H4 (cell line): ENCODE results near the gene SMC1B. TPM values are rescaled to one million over a fixed set of nuclear protein-coding genes. Genes with fewer than 3 reads are reported as not detected.
A peak's percentile ranks its signal among the peaks of the same experiment; 100 is the strongest.

Experiments
- DNase-seq: peaks from one replicate; pipeline ENCODE4 v3.0.0-alpha.2; 2015; ENCODE audit warnings: low spot score
- total RNA-seq: library from RNA; depleted of rRNA; stranded (reverse); fragments of >200 nt; shearing (Covaris generic); gene quantifications from 2 replicates; pipeline ENCODE4 v1.2.3, GENCODE V29; 2014

The SMC1B gene
- total RNA-seq, 1 experiment from 2014 or later: not detected

DNA sequence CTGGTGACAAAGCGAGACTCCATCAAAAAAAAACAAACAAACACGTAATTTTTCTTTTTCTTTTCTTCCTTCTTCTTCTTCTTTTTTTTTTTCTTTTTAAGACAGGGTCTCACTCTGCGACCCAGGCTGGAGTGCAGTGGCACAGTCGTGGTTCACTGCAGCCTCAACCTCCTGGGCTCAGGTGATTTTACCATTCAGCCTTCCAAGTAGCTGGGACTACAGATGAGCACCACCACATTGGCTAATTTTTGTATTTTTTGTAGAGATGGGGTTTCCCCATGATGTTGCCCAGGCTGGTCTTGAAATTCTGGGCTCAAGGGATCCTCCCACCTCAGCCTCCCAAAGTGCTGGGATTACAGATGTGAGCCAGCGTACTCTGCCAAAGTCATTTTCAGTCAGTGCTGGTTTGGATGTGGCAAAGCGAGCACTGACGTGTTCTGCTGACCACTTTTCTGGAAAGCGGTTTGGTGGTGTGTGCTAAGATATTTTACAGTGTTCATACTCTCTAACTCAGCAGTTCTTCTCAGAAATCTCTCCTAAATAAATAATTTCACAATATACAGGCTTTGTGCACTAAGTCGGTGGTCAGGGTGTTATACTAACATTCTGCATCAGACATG is 92.9 kb downstream of the SMC1B start:
- DNase-seq: no peak

DNA sequence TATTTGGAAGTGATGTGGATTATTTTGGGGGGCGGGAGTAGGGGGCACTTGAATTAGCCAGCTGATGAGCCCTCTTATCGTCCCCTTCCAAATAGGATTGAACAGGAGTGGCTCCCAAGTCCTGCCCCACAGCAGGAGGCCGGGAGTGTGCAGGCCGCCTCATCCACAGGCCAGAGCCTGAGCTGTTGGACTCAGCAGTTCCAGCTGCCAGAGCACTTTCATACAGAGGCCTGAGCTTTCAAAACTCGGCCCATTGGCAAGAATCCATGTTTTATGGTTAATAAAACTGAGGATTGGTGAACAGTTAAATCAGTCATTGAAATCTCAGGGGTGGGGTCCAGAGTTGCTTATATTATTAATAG is 94.1 kb downstream of the SMC1B start:
- no peak for DNase-seq

DNA sequence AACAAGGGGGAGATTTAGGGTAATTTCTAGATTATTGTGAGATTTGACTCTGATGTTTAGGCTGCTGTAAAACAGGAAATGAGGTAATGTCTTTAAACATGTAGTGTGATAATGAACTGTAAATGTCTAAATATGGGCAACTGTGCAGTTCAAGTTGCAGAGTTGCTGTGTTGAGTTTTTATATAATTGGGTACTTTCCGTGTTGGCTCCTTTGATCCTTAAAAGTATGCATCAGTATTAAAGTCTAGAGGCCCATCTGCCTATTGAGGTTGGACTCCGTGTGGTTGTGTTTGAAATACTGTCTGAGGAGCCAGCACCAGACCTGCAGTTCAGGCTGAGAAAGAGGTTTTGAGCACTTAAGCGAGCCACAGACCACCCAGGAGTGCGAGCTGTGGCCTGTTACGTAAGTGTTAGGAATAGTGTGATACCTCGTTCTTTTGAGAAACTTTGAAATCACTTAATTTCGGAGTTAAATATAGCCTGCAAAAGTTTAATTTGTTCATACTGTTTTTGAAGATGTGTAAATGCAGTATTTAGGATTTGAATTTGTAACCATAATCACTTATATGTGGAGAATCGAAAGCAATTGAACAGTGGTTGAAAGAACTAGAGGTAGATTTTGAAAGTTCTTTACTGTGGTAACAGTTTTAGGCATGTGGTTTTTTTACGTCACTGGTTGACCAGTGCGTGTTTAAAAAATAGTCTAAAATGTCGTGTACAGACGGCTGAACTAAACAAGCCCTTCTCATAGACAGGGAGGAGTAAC is 94.7 kb downstream of the SMC1B start:
- DNase-seq: peak; percentile 75

DNA sequence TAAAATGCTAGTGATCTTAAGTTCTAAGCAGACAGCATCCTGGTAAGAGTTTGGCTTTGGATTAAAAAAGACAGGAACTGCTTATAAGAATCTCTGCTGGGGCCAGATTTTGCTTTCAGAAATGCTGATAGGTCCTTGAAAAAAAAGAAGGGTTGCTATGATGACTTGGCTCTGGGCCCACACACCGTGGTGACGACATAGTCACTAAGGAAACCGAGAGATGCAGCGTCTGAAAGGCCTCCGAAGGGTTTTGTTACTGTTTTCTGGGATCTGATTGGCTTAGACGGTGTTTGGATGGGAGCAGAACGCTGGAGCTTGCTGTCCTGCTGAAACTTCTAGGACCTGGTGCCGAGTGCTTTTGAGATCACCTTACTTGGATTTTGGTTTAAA is 95.2 kb downstream of the SMC1B start:
- peak; percentile 88 for DNase-seq

DNA sequence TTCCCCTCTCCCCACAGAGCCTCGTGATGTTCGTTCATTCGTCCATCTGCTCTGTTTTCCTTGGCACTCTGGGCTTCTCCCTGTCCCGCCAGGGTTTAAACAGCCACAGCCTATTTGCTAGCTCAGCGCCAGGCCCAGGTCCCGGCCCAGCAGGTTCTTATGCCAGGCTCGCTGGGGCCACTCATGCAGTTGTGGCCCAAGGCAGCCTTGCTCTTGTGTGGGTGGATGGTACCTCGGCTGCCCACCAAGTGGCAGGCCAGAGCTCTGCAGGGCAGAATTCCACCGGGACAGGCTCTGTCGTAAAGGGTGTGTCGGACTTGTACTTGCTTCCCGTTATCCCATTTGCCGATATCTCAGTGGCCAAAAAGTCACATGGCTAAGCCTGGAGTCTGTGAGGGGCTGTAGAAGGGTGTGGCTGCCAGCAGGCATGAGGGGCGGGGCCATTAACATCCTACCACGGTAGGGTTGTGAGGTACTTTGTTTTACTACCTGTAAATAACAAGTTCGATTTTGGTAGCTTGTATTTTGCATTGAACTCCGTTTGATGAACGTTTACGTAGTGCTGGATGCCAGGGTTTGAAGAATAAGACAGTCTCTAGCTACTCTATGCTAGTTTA is 95.7 kb downstream of the SMC1B start:
- peak; percentile 76 for DNase-seq

DNA sequence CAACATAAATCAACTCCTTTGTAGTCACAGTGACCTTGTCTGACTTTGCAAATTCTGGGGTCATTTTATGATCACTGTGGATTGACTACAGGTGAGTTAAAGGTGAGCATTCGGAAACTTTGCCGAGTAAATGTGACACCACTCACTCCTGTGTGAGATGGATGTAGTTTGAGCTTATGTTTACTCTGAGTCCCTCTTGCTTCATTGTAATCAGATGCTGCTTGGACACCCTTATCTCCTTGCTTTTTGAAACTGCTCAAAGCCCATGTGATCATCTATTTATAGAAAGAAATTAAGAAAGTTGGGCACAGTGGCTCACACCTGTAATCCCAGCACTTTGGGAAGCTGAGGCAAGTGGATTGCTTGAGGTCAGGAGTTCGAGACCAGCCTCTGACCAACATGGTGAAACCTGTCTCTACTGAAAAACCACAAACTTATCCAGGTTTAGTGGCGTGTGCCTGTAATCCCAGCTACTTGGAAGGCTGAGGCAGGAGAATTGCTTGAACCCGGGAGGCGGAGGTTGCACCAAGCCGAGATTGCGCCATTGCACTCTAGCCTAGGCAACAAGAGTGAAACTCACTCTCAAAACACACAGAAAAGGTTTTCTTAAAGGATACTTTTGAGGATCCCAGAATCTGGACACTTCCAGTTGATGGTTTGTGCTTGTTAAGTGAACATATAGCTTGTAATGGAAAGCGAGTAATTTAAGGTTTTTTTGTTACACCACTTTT is 96.4 kb downstream of the SMC1B start:
- DNase-seq: no peak

DNA sequence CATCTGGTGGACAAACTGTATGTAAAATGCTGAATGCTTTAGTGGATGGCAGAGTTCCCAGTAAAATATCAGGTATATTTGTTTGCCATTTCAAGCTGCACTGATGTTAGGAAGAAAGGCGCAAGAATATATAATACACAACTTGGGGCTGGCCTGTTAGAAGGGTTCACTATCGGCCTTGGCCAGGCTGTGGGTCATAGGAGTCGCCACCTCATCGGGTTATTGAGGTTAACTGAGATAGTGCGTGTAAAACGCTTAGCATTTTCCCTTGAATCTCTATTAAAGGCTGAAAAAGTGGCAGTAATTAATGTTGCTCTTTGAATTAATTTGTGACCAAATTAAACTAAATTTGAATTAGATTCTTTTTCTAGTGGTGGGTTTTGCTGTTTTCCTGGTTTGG is 98.6 kb downstream of the SMC1B start:
- no peak for DNase-seq

DNA sequence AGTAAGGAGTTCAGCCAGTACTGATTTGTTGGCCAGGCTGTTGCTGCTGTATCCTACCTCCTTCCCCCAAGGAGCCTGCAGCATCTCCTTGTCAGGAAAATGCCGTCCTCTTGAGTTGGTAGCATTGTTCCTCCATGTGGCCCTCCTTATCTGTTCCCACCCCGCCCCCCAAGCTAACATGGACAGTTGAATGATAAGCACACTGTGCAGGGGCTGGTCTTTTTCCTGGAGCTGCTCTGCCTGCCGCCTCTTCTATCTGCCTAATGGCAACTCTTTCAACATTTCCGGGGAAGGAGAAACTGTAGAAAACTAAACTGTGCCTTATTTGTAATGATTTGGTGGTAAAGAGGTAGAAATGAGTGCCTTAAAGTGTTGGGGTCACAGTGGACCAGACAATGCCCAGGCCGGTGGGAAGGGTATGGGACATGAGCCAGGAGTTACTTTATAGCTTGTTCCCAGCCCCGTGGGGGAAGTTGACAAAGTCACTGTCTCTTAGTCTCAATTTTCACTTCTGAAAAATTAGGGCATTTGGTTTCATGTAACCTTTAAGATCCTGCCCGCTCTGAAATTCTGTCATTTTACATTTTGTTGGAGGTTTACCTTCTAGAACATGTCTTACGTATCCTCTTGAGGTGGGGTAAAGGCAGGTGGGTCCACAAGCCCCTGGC is 99.2 kb downstream of the SMC1B start:
- DNase-seq: no peak

DNA sequence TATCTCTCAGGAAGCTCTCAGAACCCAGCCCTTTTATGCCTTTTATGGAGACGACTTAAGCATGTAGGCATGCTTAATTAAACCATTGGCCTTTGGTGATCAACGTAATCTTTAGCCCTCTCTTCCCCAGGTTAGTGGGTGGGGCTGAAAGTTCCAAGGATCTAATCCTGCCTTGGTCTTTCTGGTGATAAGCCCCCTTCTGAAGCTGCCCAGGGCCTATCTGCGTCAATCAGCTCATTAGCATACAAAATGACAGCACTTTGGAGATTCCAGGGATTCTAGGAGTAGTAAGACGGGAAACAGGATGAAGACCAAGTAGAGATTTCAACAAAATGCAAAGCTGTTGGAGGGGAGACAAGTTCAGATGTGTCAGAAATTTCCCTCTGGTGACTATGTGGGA is 100.5 kb downstream of the SMC1B start:
- DNase-seq: no peak

DNA sequence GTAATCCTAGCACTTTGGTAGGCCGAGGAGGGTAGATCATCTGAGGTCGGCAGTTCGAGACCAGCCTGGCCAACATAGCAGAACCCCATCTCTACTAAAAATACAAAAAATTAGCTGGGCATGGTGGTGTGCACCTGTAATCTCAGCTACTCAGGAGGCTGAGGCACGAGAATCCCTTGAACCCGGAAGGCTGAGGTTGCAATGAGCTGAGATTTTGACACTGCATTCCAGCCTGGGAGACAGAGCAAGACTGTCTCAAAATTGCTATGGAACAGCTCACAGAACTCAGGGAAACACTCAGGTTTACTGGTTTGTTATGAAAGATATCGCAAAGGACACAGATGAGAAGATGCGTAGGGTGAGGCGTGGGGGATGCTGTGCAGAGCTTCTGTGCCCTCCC is 101.0 kb downstream of the SMC1B start:
- DNase-seq: no peak

DNA sequence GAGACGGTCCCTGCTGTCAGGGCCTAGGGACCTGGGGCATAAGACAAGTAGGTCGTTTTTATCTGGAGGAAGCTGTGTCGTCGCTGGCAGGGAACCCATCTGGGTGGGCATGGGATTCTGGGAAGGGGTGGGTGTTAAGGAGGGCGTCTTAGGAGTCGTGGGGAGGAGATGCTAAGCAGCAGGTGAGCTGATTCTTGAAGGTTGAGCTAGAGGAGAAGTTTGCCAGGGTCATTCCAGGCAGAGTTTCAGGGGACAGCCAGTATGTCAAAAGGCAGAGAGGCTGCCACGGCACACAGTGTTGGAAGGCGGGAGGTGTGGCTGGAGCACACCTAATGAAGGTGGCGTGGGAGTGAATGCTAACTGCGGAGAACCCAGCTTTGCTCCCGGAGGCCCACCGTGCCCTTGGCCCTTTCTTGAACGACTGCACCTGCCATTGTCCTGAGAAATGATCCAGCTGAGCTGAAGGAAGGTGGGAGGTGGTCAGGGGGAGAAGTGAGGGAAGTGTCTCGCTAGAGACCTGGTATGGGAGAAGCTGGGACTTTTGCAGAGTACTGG is 102.3 kb downstream of the SMC1B start:
- no peak for DNase-seq

DNA sequence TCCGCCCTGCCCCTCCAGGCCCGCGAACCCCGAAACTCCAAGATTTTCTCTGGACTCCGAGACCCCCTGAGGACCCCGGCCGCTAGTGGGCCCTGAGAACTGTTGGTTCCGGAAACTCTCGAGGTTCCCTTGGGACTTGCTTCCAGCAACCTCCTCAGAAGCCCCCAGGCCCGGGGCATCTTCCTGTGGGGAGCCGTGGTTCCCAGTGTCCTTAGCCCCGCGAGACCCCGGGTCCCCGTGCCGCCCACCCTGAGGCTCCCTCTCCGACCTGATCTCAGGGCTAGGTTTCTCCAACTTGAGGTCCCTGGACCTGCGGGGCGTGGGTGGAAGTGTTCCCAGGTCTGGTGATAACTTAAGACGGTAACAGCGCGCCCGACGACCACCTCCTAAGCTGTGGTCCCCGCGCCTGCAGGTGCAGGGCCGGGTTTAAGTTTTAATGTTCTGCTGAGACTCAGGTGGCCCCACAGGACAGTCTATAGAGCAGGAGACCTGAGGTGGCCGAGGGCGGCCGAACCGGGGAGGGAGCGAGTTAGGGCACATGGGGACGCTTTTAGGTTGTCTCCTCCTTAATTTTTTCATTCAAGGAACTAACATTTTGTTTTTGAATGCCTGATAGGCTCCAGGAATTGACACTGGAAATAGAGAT is 102.9 kb downstream of the SMC1B start:
- no peak for DNase-seq

DNA sequence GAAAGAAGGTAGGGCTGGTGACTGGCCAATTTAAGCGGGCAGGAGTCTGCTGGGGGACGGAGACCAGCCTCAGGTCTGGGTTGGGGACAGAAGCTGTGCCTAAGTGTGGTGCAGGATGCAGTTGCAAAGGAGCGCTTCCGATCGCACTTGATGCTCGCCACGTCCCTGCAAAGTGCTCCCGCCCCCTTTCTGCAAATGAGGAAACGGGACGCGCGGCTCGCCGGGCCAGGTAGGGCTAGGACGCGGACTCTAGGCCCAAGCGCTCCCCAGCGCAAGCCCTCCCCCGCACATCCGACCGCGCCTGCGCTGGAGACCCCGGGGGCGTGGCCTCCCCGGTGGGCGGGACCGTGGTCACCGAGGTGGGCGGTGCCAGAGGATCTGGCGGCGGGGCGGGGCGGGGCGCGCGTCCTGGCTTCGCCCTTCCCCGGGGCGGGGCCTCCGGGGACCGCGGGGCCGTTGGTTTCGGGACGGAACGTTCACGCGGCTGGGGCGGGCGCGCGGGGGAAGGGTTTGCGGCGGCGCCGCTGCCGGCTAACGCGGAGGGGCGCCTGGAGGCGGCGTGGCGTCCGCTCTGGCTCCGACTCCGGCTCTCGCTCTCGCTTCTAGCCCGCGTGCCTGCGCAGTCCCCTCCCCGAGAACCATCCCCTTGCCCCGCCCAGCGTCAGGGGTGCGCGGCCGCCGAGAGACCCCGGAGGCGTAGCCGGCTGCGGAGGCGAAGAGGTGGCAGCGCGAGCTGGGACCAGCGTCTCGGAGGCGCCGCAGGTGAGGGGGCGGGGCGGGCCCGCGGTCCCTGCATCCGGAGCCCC is 103.8 kb downstream of the SMC1B start, which contains the start of gene FAM118A:
Gene FAM118A (plus strand): TSS at position 513 of the 806 bp plus-strand sequence. CDS start 12,446 bp downstream, outside the sequence.
- DNase-seq: peak; percentile 82

DNA sequence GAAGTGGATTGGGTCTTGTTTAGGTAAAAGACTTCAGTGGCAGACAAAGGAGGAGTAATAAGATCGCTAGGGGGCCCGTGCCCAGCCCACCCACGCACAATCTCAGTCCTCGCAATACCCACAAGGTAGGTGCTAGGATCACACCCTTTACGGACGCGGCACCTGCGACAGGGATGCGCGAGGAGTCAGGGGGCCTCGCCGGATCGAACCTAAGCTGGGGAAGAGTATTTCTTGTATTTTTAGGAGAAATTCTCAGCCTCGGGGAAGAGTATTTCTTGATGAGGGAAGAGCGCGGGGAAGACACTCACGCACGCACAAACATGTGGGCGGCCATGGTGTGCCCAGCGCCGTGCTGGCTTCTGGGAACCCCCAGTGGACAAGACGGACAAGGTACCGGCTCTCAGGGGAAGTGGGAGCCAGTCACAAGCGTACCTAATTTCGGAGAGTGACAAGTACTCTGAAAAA is 104.4 kb downstream of the SMC1B start:
- no peak for DNase-seq

DNA sequence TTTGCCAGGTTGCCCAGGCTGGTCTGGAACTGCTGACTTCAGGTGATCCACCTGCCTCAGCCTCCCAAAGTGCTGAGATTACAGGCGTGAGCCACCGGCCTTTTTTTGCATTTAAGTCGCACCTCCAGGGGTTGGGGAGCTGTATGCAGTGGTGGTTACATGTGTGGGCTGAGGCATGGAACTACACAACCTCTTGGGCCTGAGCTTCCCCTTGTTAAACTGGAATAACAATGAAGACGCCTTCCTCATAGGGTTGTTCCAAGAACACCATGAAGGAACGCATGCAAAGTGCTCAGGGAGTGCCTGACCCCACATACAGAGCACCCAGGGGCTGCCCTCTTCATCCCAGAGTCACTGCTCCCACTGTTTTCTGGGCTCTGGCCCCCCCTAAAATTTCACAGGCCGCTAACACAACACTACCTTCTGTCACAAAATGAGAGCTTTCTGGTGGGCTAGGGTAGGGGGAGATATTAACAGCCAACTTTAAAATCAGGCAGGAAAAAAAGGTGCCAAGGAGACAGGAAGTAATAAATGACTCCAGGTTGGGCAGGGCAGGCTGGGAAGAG is 104.9 kb downstream of the SMC1B start:
- DNase-seq: no peak

DNA sequence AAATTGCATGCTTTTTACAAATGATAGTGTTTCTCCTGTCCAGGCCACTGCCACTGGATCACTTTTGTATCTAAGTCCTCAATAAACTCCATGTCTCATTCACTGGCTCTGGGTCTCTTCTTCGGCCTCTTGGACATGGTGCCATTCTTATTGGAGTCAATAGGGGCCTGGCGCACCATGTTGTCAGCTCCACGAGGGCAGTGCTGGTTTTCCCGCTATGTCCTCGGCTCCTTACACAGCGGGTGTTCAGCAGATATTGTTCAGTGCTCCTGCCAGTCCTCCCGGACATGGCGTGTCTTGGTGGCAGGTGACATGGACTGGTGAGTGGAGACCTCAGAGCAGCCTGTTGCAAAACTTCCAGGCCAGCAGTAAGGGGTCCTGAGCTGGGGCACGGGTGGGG is 107.3 kb downstream of the SMC1B start:
- no peak for DNase-seq

DNA sequence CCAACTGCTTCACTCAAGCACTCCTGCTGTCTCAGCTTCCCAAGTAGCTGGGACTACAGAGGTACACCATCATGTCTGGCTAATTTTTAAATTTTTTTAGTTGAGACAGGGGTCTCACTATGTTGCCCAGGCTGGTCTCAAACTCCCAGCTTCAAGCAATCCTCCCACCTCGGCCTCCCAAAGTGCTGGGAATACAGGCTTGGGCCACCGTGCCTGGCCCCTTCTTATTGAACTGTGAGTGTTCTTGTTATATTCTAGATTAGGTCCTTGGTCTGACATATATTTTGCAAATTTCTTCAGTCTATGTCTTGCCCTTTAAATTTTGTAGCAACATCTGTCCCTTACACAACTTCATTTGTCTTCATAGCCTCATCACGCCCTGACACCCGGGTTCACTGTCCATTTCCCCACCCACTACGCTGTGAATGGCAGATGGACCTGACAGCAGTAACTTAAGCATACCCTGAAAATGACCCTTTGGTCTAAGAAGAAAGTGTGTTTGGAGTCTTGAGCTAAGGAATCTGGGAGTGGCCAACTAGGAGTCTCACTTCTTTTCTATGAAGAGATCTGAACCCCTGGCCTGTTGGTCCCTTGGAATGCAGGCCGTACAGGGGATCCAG is 107.8 kb downstream of the SMC1B start:
- no peak for DNase-seq

DNA sequence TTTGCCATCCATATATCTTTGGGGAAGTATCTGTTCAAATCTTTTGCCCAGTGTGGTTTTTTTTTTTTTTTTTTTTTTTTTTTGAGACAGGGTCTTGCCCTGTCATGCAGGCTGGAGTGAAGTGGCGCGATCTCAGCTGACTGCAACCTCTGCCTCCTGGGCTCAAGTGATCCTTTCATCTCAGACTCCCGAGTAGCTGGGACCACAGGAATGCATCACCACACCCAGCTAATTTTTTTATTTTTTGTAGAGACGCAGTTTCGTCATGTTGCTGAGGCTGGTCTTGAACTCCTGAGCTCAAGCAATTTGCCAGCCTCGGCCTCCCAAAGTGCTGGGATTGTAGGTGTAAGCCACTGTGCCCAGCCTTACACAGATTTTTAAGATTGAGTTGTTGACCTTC is 108.4 kb downstream of the SMC1B start:
- peak; percentile 72 for DNase-seq

DNA sequence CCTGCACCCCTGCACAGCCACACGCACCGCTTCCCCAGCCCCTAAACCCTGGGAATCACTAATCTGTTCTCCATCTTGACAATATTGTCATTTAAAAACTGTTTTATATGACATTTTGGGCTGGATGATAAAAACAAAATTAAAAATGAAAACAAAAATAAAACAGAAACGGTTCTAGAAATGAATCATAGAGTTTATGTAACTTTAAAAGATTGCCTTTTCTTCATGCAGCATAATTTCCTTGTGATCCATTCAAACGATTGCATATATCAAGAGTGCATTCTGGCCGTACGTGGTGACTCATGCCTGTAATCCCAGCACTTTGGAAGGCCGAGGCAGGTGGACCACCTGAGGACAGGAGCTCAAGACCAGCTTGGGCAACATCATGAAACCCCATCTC is 110.2 kb downstream of the SMC1B start:
- DNase-seq: no peak
